ENCODE data around the gene STK35. TPM values are rescaled to one million over a fixed set of nuclear protein-coding genes. Genes with fewer than 3 reads are reported as not detected.
A peak's percentile ranks its signal among the peaks of the same experiment; 100 is the strongest.

The STK35 gene
- polyA plus RNA-seq, 3 donors: 1.2 to 9.3 (median 2.0) TPM

DNA sequence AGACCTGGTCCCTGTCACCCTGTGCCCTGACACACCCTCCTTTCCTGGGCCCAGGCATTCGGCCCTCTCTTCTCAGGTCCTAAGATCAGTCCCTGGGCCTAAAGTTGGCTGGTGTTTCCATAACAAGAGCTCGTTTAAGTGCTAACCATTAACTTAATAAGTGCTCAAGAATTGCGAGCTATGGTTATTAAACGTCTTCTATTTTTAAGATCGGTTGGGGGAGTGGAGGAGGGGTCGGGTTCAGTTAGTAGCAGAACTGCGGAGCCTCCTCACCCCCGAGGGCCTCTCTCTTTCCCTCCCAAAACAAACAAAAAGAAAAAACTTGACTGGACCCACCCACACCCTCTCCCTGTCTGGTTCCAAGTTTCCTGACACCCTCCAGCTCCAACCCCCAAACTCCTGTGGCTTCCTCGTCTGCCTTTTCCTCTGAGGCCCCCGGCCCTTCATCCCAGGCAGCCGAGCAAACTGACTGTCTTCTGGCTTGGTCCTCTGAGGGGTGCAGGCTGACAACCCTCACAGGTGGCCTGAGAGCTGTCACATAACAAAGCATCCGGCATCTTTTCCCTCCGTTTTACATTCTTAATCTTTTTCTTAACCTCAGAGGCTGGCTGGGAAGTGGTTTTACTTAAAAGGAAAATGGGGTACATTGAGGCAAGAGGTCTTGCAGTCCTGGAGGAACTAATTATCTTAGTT is 2.0 kb downstream of the STK35 start:
- DNase-seq: no peak
- H3K4me1 ChIP-seq (ENCODE audit: control insufficient read depth in 1 of 2, insufficient read depth in 2 of 2, low read length in 2 of 2): peaks cover 24 to 33% of the 10 kb centered on the region in 2 donors
- peak overlapping the region; percentile 93 for H2AFZ ChIP-seq (ENCODE audit: insufficient read depth, low read depth, low read length, poor library complexity, severe bottlenecking)
- H3K4me3 ChIP-seq (replicated peaks in 1 of 3; ENCODE audit: low read depth in 2 of 3, low read length in 3 of 3): peak overlapping the region; percentile 72 to 92 (median 81)
- peaks cover 0 to 27% of the 10 kb centered on the region in 2 donors for H3K36me3 ChIP-seq (replicated peaks in 1 of 2; ENCODE audit: control insufficient read depth in 1 of 2, insufficient read depth in 2 of 2, low read length in 2 of 2)
- 0% methylated on average over 4 of the region's 13 CpGs for WGBS (ENCODE audit: insufficient coverage)
- H4K20me1 ChIP-seq (ENCODE audit: insufficient read depth, low read length): peaks cover 53% of the 10 kb centered on the region
- H3K9me3 ChIP-seq (replicated peaks in 1 of 2; ENCODE audit: control insufficient read depth in 1 of 2, insufficient read depth in 1 of 2, low read length in 2 of 2): no peaks in the 10 kb centered on the region
- Mint-ChIP-seq H3K9me3 (no peaks in the 10 kb centered on the region), H3K27ac (peak overlapping the region; percentile 73 to 99 (median 88)), H3K27me3 (ENCODE audit: low read depth in 3 of 3) (no peaks in the 10 kb centered on the region), H3K4me3 (peak overlapping the region; percentile 85 to 92), H3K4me1 (peaks cover 45% of the 10 kb centered on the region), H3K36me3 (peaks cover 13 to 30% of the 10 kb centered on the region in 2 donors)
- H3K9ac ChIP-seq (ENCODE audit: insufficient read depth, low read length, poor library complexity, severe bottlenecking): peak overlapping the region; percentile 98
- H3K27me3 ChIP-seq (ENCODE audit: control insufficient read depth in 2 of 2, insufficient read depth in 2 of 2, low read length in 2 of 2): no peaks in the 10 kb centered on the region
- TF ChIP-seq, protein P1, sequence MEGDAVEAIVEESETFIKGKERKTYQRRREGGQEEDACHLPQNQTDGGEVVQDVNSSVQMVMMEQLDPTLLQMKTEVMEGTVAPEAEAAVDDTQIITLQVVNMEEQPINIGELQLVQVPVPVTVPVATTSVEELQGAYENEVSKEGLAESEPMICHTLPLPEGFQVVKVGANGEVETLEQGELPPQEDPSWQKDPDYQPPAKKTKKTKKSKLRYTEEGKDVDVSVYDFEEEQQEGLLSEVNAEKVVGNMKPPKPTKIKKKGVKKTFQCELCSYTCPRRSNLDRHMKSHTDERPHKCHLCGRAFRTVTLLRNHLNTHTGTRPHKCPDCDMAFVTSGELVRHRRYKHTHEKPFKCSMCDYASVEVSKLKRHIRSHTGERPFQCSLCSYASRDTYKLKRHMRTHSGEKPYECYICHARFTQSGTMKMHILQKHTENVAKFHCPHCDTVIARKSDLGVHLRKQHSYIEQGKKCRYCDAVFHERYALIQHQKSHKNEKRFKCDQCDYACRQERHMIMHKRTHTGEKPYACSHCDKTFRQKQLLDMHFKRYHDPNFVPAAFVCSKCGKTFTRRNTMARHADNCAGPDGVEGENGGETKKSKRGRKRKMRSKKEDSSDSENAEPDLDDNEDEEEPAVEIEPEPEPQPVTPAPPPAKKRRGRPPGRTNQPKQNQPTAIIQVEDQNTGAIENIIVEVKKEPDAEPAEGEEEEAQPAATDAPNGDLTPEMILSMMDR (IDR thresholded peaks at IDR 0.05): no peak
- peaks cover 64% of the 10 kb centered on the region for H3K79me2 ChIP-seq (ENCODE audit: insufficient read depth, low read length)
- H3K4me2 ChIP-seq (replicated peaks; ENCODE audit: extremely low read depth, low read length, poor library complexity, severe bottlenecking): peak overlapping the region; percentile 95
- intact Hi-C loops (cut with micrococcal nuclease): loop anchor here in 1 of 2 donors (5.0 to 10.0 kb wide), 3 partner anchors 99 to 549 kb away; partner anchors contain the start of genes NOP56 and SIRPA
- H3K27ac ChIP-seq (ENCODE audit: low read depth in 1 of 2, low read length in 2 of 2): peak overlapping the region; percentile 53 to 100

DNA sequence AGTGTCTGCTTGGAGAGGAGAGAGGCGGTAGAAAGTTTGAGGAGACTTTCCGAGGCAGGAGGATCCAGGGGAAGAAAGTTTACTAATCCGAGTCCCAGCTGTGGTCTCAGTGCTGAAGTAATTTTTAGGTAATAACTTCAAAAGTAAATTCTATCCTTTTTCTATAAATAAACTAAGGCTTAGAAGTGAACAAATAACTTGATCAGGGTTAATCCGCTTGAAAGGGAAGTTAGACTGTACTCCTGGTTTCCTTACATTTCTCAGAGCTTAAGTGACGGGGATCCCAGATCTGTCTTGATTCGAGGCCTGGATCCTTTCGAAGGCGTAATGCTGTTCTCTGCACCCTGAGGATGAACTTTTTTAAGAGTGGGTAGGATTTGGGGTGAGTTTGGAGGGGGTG is 2.6 kb downstream of the STK35 start:
- Histone ChIP-seq H3K4me1 (ENCODE audit: control insufficient read depth in 1 of 2, insufficient read depth in 2 of 2, low read length in 2 of 2) (peaks cover 27 to 39% of the 10 kb centered on the region in 2 donors), H3K4me3 (replicated peaks in 1 of 3; ENCODE audit: low read depth in 2 of 3, low read length in 3 of 3) (peak overlapping the region in 2 of 3 experiments; percentile 72 to 92), H3K27ac (ENCODE audit: low read depth in 1 of 2, low read length in 2 of 2) (peak overlapping the region in 1 of 2 donors; percentile 100), H3K9me3 (replicated peaks in 1 of 2; ENCODE audit: control insufficient read depth in 1 of 2, insufficient read depth in 1 of 2, low read length in 2 of 2) (no peaks in the 10 kb centered on the region), H4K20me1 (ENCODE audit: insufficient read depth, low read length) (peaks cover 60% of the 10 kb centered on the region), H3K9ac (ENCODE audit: insufficient read depth, low read length, poor library complexity, severe bottlenecking) (peak overlapping the region; percentile 98), H3K79me2 (ENCODE audit: insufficient read depth, low read length) (peaks cover 70% of the 10 kb centered on the region), H3K4me2 (replicated peaks; ENCODE audit: extremely low read depth, low read length, poor library complexity, severe bottlenecking) (peak overlapping the region; percentile 95), H3K36me3 (replicated peaks in 1 of 2; ENCODE audit: control insufficient read depth in 1 of 2, insufficient read depth in 2 of 2, low read length in 2 of 2) (peaks cover 0 to 33% of the 10 kb centered on the region in 2 donors), H2AFZ (ENCODE audit: insufficient read depth, low read depth, low read length, poor library complexity, severe bottlenecking) (no peak overlapping the region), H3K27me3 (ENCODE audit: control insufficient read depth in 2 of 2, insufficient read depth in 2 of 2, low read length in 2 of 2) (no peaks in the 10 kb centered on the region)
- H3K36me3 Mint-ChIP-seq: peaks cover 17 to 35% of the 10 kb centered on the region in 2 donors
- H3K27ac Mint-ChIP-seq: peak overlapping the region in 6 of 7 donors; percentile 41 to 99 (median 77)
- WGBS (ENCODE audit: insufficient coverage): no CpG with 5 or more reads among the region's 8 CpGs
- TF ChIP-seq, protein P1 (IDR thresholded peaks at IDR 0.05): no peak
- H3K9me3 Mint-ChIP-seq: no peaks in the 10 kb centered on the region
- peaks cover 50% of the 10 kb centered on the region for H3K4me1 Mint-ChIP-seq
- peak in 1 of 3 donors; percentile 14 for DNase-seq
- intact Hi-C loops (cut with micrococcal nuclease): loop anchor here in 1 of 2 donors (5.0 to 10.0 kb wide), 3 partner anchors 99 to 548 kb away; partner anchors contain the start of genes NOP56 and SIRPA
- H3K27me3 Mint-ChIP-seq (ENCODE audit: low read depth in 3 of 3): no peaks in the 10 kb centered on the region
- peak overlapping the region; percentile 85 to 92 for H3K4me3 Mint-ChIP-seq
